Activated CD8-positive, alpha-beta memory T cell treated with anti-CD3 and anti-CD28 coated beads for 36 hours (primary cell): ENCODE results near the gene REL. TPM values are rescaled to one million over a fixed set of nuclear protein-coding genes. Genes with fewer than 3 reads are reported as not detected.

ENCODE experiments used
- CTCF ChIA-PET: fragments of 350-600 bp; sonication (Branson Sonifier 250); formaldehyde crosslinking; loops from one replicate; lab custom pipeline; 2021; ENCODE audit warnings: antibody characterized with exemption; lab: Charles Lee
- POLR2A ChIA-PET: fragments of 350-600 bp; sonication (Branson Sonifier 250); formaldehyde crosslinking; loops from one replicate; lab custom pipeline; 2021; ENCODE audit warnings: antibody characterized with exemption; lab: Charles Lee
- total RNA-seq, 2 experiments: library from RNA; stranded (reverse); gene quantifications; one replicate each; pipeline ENCODE4 v1.2.3, GENCODE V29; 2021

Gene REL
- total RNA-seq, 2 experiments from 2014 or later = 55.3 TPM

DNA sequence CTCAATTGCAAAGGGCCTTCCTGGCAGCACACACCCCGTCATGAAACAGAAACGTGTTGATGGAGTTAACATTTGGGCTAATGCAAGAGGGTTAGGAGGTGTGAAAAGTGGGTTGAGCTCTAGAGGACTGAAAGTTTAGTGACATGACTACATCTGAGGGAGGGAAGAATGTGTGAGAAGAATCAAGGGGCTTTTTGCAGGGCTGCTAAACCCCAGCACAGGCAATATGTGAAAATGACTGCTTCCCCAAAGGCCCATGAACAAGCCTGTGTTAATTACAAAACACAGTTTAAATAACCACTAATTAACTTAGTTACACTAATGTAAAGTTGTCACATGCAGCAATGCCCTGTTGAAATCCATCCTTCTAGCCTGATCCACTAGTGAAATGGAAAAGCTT lies 72.8 kb downstream of the REL start:
- ChIA-PET POLR2A (no interaction called here), CTCF (no interaction called here)

DNA sequence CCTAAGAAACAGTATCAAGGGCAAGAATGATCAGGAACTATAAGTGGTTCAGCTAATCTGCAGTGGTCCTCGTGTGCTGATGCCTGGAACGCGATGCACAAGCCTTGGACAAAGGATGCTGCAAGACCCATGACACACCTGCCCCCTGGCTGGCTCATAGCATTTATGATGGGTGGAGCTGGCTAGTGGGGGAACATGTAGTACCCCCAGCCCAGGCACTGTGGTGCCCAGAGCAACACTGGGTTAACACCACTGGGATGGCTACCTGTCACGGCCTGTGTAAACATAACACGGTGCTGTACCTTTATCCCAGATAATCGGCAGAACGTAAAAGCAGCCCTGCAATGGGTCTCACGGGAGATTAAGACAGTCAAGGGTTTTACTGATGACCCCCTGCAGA lies 75.8 kb downstream of the REL start:
- CTCF ChIA-PET = no interaction called here
- POLR2A ChIA-PET = no interaction called here

- ChIA-PET POLR2A (no interaction called here), CTCF (no interaction called here)
These were observed 76.3 kb downstream of the REL start for GRCh38 chr2:60957643-60958042.

- ChIA-PET POLR2A (no interaction called here), CTCF (interaction anchor here (1.5 kb wide), 1 partner anchor 41 kb away, joined by 4 read pairs; no protein-coding TSS in a partner anchor)
These were observed 77.0 kb downstream of the REL start for GRCh38 chr2:60958361-60958760.

- CTCF ChIA-PET = interaction anchor here (1.5 kb wide), 1 partner anchor 40 kb away, joined by 4 read pairs; no protein-coding TSS in a partner anchor
- POLR2A ChIA-PET = no interaction called here
These were observed 77.4 kb downstream of the REL start for GRCh38 chr2:60958800-60959199.

DNA sequence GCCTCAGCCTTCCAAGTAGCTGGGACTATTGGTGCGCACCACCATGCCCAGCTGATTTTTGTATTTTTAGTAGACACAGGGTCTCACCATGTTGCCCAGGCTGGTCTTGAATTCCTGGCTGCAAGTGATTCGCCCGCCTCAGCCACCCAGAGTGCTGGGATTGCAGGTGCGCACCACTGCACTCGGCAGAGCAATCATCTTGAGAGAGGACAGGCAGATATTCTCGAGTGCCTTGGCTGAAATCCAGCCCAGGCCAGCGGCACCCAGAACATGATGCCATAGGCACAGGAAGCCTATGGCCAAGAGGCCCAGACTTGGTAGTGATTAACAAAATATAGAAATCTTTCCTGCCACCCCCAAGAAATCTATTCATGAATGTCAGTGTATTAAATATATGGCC lies 78.1 kb downstream of the REL start:
- ChIA-PET CTCF (interaction anchor here (1.5 kb wide), 1 partner anchor 40 kb away, joined by 4 read pairs; no protein-coding TSS in a partner anchor), POLR2A (no interaction called here)

DNA sequence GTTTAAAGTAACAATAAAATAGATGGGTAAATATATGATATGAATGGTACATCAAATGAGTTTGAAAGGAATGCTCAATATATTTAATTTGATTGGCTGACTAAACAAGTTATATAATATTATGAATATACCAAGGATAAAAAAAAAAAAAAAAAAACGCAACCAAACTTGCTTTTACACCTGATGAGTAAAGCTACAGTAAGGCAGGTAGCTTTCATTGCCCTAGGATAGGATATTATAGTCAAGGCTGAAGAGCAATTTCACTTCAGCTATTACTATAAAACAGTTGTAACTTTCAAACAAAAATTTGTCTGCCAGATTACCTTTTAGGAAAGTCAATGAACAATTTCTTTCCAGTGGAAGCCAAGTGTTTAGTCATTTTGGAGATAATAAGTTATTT lies 79.3 kb downstream of the REL start:
- ChIA-PET POLR2A (interaction anchor here (0.6 to 0.7 kb wide), 2 partner anchors 100 to 375 kb away, joined by 4 to 6 read pairs; no protein-coding TSS in a partner anchor), CTCF (interaction anchor here (0.7 kb wide), 1 partner anchor 286 kb away, joined by 3 read pairs; no protein-coding TSS in a partner anchor)

- CTCF ChIA-PET = no interaction called here
- POLR2A ChIA-PET = interaction anchor here (0.6 kb wide), 1 partner anchor 374 kb away, joined by 4 read pairs; no protein-coding TSS in a partner anchor
These were observed 80.1 kb downstream of the REL start for GRCh38 chr2:60961457-60961856.

DNA sequence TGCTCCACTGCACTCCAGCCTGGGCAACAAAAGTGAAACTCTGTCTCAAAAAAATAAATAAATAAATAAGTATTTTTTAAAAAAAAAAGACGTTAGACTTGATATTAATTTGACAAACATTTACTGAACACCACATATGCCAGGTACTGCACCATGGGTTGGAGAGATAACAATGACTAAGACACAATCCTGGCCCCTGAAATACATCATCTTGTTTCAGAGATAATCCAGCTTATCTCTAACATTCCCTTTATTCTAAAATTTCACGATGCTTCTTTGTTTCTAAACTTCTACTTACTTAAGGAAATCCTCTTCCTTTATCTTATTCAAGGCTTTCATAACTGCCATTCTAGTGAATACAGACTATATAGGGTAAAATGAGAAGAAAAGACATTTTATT lies 81.2 kb downstream of the REL start:
- ChIA-PET POLR2A (no interaction called here), CTCF (interaction anchor here (0.6 kb wide), 1 partner anchor 27 kb away, joined by 3 read pairs; no protein-coding TSS in a partner anchor)

DNA sequence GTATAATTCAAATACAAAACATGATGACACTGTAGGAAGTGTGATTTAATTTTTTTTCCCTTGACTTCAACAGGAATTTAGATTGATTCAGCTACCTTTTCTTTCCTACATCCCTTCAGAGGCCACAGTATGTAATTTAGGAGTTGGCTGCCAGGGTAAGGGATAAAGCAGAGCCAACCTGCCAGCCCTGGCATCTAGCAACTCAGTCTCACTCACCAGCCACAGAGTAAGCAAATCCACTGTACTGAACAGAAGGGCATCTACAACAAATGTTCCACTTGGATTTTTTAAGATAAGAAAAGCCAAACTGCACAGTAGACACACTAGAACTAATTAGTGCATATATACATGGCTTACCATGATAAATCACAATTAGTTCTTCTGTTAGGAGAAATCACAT lies 81.8 kb downstream of the REL start:
- ChIA-PET CTCF (interaction anchor here (0.6 kb wide), 1 partner anchor 28 kb away, joined by 3 read pairs; no protein-coding TSS in a partner anchor), POLR2A (no interaction called here)

GRCh38 chr2:60964651-60965498 lies 83.5 kb downstream of the REL start:
- CTCF ChIA-PET = no interaction called here
- POLR2A ChIA-PET = interaction anchor here (0.7 kb wide), 1 partner anchor 83 kb away, joined by 4 read pairs; the partner anchor contains the start of gene REL

- ChIA-PET POLR2A (no interaction called here), CTCF (no interaction called here)
These were observed 84.1 kb downstream of the REL start for GRCh38 chr2:60965499-60965785.

DNA sequence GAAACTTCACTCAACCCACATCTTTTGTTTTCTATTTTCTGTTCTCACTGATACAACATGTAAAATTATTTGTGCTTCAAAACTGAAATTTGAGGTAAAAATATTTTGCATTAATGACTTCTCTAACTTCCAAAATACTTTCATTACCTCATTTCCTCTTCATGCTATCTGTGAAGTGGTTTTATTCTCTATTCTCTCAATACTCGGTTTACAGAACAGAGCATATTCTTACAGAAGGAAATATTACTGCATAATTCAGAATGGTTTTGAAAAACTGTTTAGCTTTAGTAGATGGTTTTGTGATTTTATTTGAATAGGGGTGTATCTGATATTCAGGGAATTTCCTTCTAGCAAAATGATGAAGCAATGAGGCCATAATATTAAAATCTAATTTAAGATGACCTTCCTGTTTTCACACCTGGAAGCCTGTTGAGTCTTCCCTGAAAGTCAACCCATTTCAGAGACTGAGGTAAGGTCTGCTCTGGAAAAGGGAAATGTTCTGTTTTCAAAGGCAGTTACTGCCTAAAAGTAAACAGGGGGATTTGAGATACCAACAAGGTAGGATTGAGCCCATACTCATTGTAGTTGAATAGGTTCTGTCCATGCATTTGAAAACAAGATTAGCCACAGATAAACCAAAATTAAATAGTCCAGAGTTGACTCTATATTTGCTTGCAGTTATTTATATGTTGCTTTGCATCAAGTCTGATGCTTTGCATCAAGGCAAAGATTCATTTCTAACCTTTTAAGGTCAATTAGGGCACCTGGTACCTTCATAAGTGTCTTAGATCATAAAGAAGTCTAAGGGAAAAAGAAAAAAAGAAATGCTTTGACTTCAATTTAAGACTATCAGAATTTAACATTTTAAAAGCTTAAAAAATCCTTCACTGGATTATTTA lies 85.4 kb downstream of the REL start:
- ChIA-PET POLR2A (no interaction called here), CTCF (no interaction called here)

- ChIA-PET POLR2A (no interaction called here), CTCF (interaction anchor here (0.6 to 0.9 kb wide), 2 partner anchors 30 to 38 kb away, joined by 3 read pairs; no protein-coding TSS in a partner anchor)
These were observed 91.7 kb downstream of the REL start for GRCh38 chr2:60972889-60973656.

DNA sequence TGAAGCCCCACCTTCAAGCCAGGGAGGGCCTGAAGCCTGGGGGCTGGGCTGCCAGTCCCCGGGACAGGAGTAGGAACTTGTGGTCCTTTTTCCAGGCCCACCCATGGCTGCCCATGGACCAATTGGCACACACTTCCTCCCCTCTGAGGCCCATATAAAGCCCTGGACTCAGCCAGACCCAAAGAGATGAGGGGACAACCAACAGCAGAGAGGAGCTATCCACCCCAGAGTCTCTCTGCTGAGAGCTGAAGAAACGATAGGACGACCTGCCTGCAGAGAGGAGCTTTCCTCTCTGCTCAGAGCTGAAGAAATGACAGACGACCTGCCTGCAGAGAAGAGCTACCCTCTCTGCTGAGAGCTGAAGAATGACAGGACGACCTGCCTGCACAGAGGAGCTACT lies 92.3 kb downstream of the REL start:
- POLR2A ChIA-PET = interaction anchor here (0.6 kb wide), 1 partner anchor 158 kb away, joined by 11 read pairs; no protein-coding TSS in a partner anchor
- CTCF ChIA-PET = no interaction called here

DNA sequence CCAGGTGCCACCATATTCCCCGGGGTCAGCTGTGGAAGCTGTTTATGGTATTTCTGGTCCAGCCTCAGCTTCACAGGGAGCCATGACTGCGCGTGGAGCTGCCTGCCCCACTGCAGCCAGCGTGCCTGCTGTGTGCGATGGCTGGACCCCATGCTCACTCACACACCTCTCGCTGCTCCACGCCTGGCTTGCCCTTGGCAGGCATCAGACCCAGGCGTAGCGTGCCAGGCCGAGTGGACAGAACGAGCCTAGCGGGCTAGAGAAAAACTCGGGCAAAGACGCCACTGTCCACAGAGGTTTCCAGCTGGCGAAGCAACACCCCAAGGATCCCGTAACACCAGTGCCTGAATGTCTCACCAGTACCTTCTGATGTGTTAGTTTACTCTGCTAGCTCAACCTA lies 93.3 kb downstream of the REL start:
- CTCF ChIA-PET = no interaction called here
- POLR2A ChIA-PET = no interaction called here
